ENCODE results near the gene UGT2B15.
"Not testable (repeated sequence)": the region's sequence is repeated elsewhere in the genome, so short reads cannot be mapped to it uniquely, and the experiment has no call there.

- TF ChIP-seq, protein P1, sequence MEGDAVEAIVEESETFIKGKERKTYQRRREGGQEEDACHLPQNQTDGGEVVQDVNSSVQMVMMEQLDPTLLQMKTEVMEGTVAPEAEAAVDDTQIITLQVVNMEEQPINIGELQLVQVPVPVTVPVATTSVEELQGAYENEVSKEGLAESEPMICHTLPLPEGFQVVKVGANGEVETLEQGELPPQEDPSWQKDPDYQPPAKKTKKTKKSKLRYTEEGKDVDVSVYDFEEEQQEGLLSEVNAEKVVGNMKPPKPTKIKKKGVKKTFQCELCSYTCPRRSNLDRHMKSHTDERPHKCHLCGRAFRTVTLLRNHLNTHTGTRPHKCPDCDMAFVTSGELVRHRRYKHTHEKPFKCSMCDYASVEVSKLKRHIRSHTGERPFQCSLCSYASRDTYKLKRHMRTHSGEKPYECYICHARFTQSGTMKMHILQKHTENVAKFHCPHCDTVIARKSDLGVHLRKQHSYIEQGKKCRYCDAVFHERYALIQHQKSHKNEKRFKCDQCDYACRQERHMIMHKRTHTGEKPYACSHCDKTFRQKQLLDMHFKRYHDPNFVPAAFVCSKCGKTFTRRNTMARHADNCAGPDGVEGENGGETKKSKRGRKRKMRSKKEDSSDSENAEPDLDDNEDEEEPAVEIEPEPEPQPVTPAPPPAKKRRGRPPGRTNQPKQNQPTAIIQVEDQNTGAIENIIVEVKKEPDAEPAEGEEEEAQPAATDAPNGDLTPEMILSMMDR (IDR thresholded peaks at IDR 0.05) = not testable (repeated sequence)
- not testable (repeated sequence) for TF ChIP-seq POLR2A (IDR thresholded peaks at IDR 0.05; ENCODE audit: low read depth); POLR2AphosphoS5 (IDR thresholded peaks at IDR 0.05); EP300 (IDR thresholded peaks at IDR 0.05)
These were observed 7.4 kb downstream of the UGT2B15 start for GRCh38 chr4:68662836-68663574.
